NB4 (cell line): ENCODE measurements around the gene BNC2.

Experiments
- CTCF ChIP-seq: IDR thresholded peaks from one replicate; pipeline ENCODE4 v1.5.1; 2012; ENCODE audit warnings: low read depth, low read length
- MAX ChIP-seq: IDR thresholded peaks from 2 replicates; pipeline ENCODE4 v1.6.1; 2011; ENCODE audit warnings: low read depth, low read length
- MYC ChIP-seq: IDR thresholded peaks from 2 replicates; pipeline ENCODE4 v1.6.1; 2011; ENCODE audit warnings: low read depth, low read length
- POLR2A ChIP-seq: IDR thresholded peaks from 2 replicates; pipeline ENCODE4 v1.6.1; 2011; ENCODE audit warnings: mild to moderate bottlenecking; ENCODE audit not compliant: insufficient read length; ENCODE audit errors: extremely low read depth

GRCh38 chr9:16725066-16725465, 145.4 kb downstream of the BNC2 start:
- no peak for TF ChIP-seq CTCF
- no peak for TF ChIP-seq MAX
- TF ChIP-seq POLR2A: no peak
- no peak for TF ChIP-seq MYC
